Fibroblast of lung (primary cell): ENCODE data around the gene RASGEF1B. TPM values are rescaled to one million over a fixed set of nuclear protein-coding genes. Genes with fewer than 3 reads are reported as not detected.

Experiments used
- DNase-seq, 2 donors: peaks; one replicate each; pipeline versions ENCODE4 v3.0.0 to v3.0.0-alpha.2; 2010; ENCODE audit warnings: low read depth in 2 of 2
- H2AFZ ChIP-seq: 2 replicates; pipeline ENCODE4 v1.5.1; 2012; ENCODE audit warnings: low read length, control low read depth, inconsistent platforms
- H3K27ac ChIP-seq: 2 replicates; pipeline ENCODE4 v1.5.1; 2011; ENCODE audit warnings: low read length, control low read depth; ENCODE audit not compliant: insufficient read depth
- H3K27me3 ChIP-seq: 2 replicates; pipeline ENCODE4 v1.5.1; 2011; ENCODE audit warnings: mild to moderate bottlenecking, low read length; ENCODE audit not compliant: control insufficient read depth, insufficient read depth
- H3K36me3 ChIP-seq: 2 replicates; pipeline ENCODE4 v1.5.1; 2011; ENCODE audit warnings: low read length; ENCODE audit not compliant: control insufficient read depth, insufficient read depth
- H3K4me1 ChIP-seq: 2 replicates; pipeline ENCODE4 v1.5.1; 2011; ENCODE audit warnings: low read length; ENCODE audit not compliant: control insufficient read depth, insufficient read depth; ENCODE audit errors: extremely low read depth
- H3K4me2 ChIP-seq: 2 replicates; pipeline ENCODE4 v1.5.1; 2011; ENCODE audit warnings: low read length, control low read depth; ENCODE audit not compliant: insufficient read depth; ENCODE audit errors: extremely low read depth
- H3K4me3 ChIP-seq, 4 experiments: fragments of 200-600 bp in 1 of 4; sonication (generic) in 1 of 4; replicated peaks in 1 of 4; 2 replicates each; pipeline ENCODE4 v1.5.1; 2011 to 2016; ENCODE audit warnings: low read length in 4 of 4, low read depth in 3 of 4, mild to moderate bottlenecking in 3 of 4, control low read depth in 2 of 4, inconsistent platforms in 1 of 4, mixed read lengths in 1 of 4; ENCODE audit not compliant: insufficient read depth in 1 of 4; ENCODE audit errors: control extremely low read depth in 1 of 4
- H3K79me2 ChIP-seq: 2 replicates; pipeline ENCODE4 v1.5.1; 2012; ENCODE audit warnings: mild to moderate bottlenecking, low read length, inconsistent platforms; ENCODE audit not compliant: control insufficient read depth, insufficient read depth
- H3K9ac ChIP-seq: 2 replicates; pipeline ENCODE4 v1.5.1; 2011; ENCODE audit warnings: mild to moderate bottlenecking, low read length, control low read depth; ENCODE audit not compliant: insufficient read depth
- H3K9me3 ChIP-seq: 2 replicates; pipeline ENCODE4 v1.5.1; 2012; ENCODE audit warnings: low read depth, low read length; ENCODE audit not compliant: control insufficient read depth, insufficient read depth
- H4K20me1 ChIP-seq: 2 replicates; pipeline ENCODE4 v1.5.1; 2011; ENCODE audit warnings: low read length; ENCODE audit not compliant: control insufficient read depth, insufficient read depth; ENCODE audit errors: extremely low read depth
- CTCF ChIP-seq, 2 donors: IDR thresholded peaks in 1 of 2; conservative IDR thresholded peaks in 1 of 2; 1 replicate in 1 of 2; 2 replicates in 1 of 2; pipeline ENCODE4 v1.5.1; 2011 to 2012; ENCODE audit warnings: low read length in 2 of 2, control low read depth in 1 of 2, inconsistent platforms in 1 of 2, low read depth in 1 of 2, mild to moderate bottlenecking in 1 of 2
- EZH2 ChIP-seq: IDR thresholded peaks from 2 replicates; pipeline ENCODE4 v1.5.1; 2012; ENCODE audit warnings: low read length, control low read depth, mild to moderate bottlenecking; ENCODE audit errors: missing control alignments
- polyA plus RNA-seq, 2 donors: library from polyadenylated mRNA; depleted of rRNA in 1 of 2; stranded (reverse) in 1 of 2; unstranded in 1 of 2; fragments of >200 nt; gene quantifications; 2 replicates each; pipeline ENCODE4 v1.2.1, GENCODE V29; 2011 to 2012; ENCODE audit warnings: missing spikeins in 1 of 2
- total RNA-seq: library from RNA; depleted of rRNA; stranded (reverse); fragments of >200 nt; gene quantifications from 2 replicates; pipeline ENCODE4 v1.2.1, GENCODE V29; 2014

The RASGEF1B gene
- total and polyA plus RNA-seq, 2 donors (not counting 1 experiment from before 2014, with no cell fraction given): 0.02 to 0.33 TPM

GRCh38 chr4:81495345-81495744 is 23.6 kb upstream of the RASGEF1B start:
- no peak for TF ChIP-seq CTCF (conservative IDR thresholded peaks at IDR 0.05 in 1 of 2, IDR thresholded peaks at IDR 0.05 in 1 of 2; ENCODE audit: low read depth in 1 of 2, low read length in 2 of 2)
- no peak for TF ChIP-seq EZH2
- Histone ChIP-seq H3K27ac (no peak overlapping the region), H4K20me1 (no peaks in the 10 kb centered on the region), H3K36me3 (no peaks in the 10 kb centered on the region), H2AFZ (no peak overlapping the region), H3K27me3 (no peaks in the 10 kb centered on the region), H3K4me3 (no peak overlapping the region), H3K9me3 (no peaks in the 10 kb centered on the region), H3K9ac (no peak overlapping the region), H3K79me2 (no peaks in the 10 kb centered on the region), H3K4me1 (no peaks in the 10 kb centered on the region), H3K4me2 (no peak overlapping the region)
- no peak for DNase-seq

GRCh38 chr4:81494031-81494431 is 22.3 kb upstream of the RASGEF1B start:
- Histone ChIP-seq H4K20me1 (no peaks in the 10 kb centered on the region), H2AFZ (no peak overlapping the region), H3K36me3 (no peaks in the 10 kb centered on the region), H3K4me2 (no peak overlapping the region), H3K27ac (no peak overlapping the region), H3K9ac (no peak overlapping the region), H3K9me3 (no peaks in the 10 kb centered on the region), H3K79me2 (no peaks in the 10 kb centered on the region), H3K4me1 (no peaks in the 10 kb centered on the region), H3K27me3 (no peaks in the 10 kb centered on the region), H3K4me3 (peak overlapping the region in 2 of 4 experiments; percentile 34 to 43)
- no peak for TF ChIP-seq EZH2
- TF ChIP-seq CTCF (conservative IDR thresholded peaks at IDR 0.05 in 1 of 2, IDR thresholded peaks at IDR 0.05 in 1 of 2; ENCODE audit: low read depth in 1 of 2, low read length in 2 of 2): no peak
- peak in 1 of 2 donors; percentile 21 for DNase-seq

- no peak for TF ChIP-seq EZH2
- TF ChIP-seq CTCF (conservative IDR thresholded peaks at IDR 0.05 in 1 of 2, IDR thresholded peaks at IDR 0.05 in 1 of 2; ENCODE audit: low read depth in 1 of 2, low read length in 2 of 2): no peak
- Histone ChIP-seq H2AFZ (no peak overlapping the region), H3K4me1 (no peaks in the 10 kb centered on the region), H3K36me3 (no peaks in the 10 kb centered on the region), H3K27ac (no peak overlapping the region), H3K79me2 (no peaks in the 10 kb centered on the region), H3K9me3 (no peaks in the 10 kb centered on the region), H4K20me1 (no peaks in the 10 kb centered on the region), H3K4me2 (no peak overlapping the region), H3K4me3 (no peak overlapping the region), H3K27me3 (no peaks in the 10 kb centered on the region), H3K9ac (no peak overlapping the region)
- DNase-seq: no peak
Measured at GRCh38 chr4:81492606-81493230, 21.0 kb upstream of the RASGEF1B start.
